OCI-LY1 (cell line): ENCODE measurements around the gene OIT3.

ENCODE experiments used
- H2AFZ ChIP-seq: fragments of 200-600 bp; sonication (generic), shearing (Covaris generic); 2 replicates; pipeline ENCODE4 v1.6.0; 2014; ENCODE audit warnings: antibody characterized with exemption, mild to moderate bottlenecking, low read length
- H3F3A ChIP-seq: fragments of 200-600 bp; sonication (generic), shearing (Covaris generic); 2 replicates; pipeline ENCODE4 v1.6.0; 2014; ENCODE audit warnings: mild to moderate bottlenecking, antibody characterized with exemption, low read length, moderate library complexity; ENCODE audit not compliant: insufficient read depth
- H3K27ac ChIP-seq: fragments of 200-600 bp; sonication (generic); 2 replicates; pipeline ENCODE4 v1.5.1; 2014; ENCODE audit warnings: low read length, mixed run types, mild to moderate bottlenecking, low read depth; ENCODE audit not compliant: poor library complexity, severe bottlenecking
- H3K27me3 ChIP-seq: fragments of 200-600 bp; sonication (generic); 2 replicates; pipeline ENCODE4 v1.6.0; 2014; ENCODE audit warnings: antibody characterized with exemption, mild to moderate bottlenecking, low read length, moderate library complexity; ENCODE audit not compliant: insufficient read depth
- H3K36me3 ChIP-seq: fragments of 200-600 bp; sonication (generic); 2 replicates; pipeline ENCODE4 v1.6.1; 2014; ENCODE audit warnings: mild to moderate bottlenecking, antibody characterized with exemption, low read length, moderate library complexity, mixed read lengths; ENCODE audit not compliant: insufficient read depth
- H3K4me1 ChIP-seq: fragments of 200-600 bp; sonication (generic); 2 replicates; pipeline ENCODE4 v1.5.1; 2014; ENCODE audit warnings: mild to moderate bottlenecking, low read length, moderate library complexity; ENCODE audit not compliant: insufficient read depth, severe bottlenecking
- H3K4me2 ChIP-seq: fragments of 200-600 bp; sonication (generic), shearing (Covaris generic); 2 replicates; pipeline ENCODE4 v1.6.1; 2014; ENCODE audit warnings: low read length
- H3K4me3 ChIP-seq: fragments of 200-600 bp; sonication (generic); 2 replicates; pipeline ENCODE4 v1.5.1; 2014; ENCODE audit warnings: low read length, low read depth, mild to moderate bottlenecking, mixed read lengths; ENCODE audit not compliant: poor library complexity, severe bottlenecking
- H3K79me2 ChIP-seq: fragments of 200-600 bp; shearing (Covaris generic); 2 replicates; pipeline ENCODE4 v1.6.1; 2016; ENCODE audit warnings: mixed run types, low read length, mixed read lengths; ENCODE audit not compliant: insufficient read depth
- H3K9ac ChIP-seq: fragments of 200-600 bp; sonication (generic), shearing (Covaris generic); 2 replicates; pipeline ENCODE4 v1.6.1; 2014; ENCODE audit warnings: mild to moderate bottlenecking, low read length, mixed read lengths
- H3K9me2 ChIP-seq: fragments of 200-600 bp; sonication (generic), shearing (Covaris generic); 2 replicates; pipeline ENCODE4 v1.6.1; 2014; ENCODE audit warnings: low read depth, mild to moderate bottlenecking, low read length, mixed read lengths
- H3K9me3 ChIP-seq: fragments of 200-600 bp; shearing (Covaris generic); 2 replicates; pipeline ENCODE4 v1.6.1; 2014; ENCODE audit warnings: low read length, mixed read lengths
- H4K20me1 ChIP-seq: fragments of 200-600 bp; sonication (generic), shearing (Covaris generic); 2 replicates; pipeline ENCODE4 v1.6.0; 2016; ENCODE audit warnings: mild to moderate bottlenecking, low read length; ENCODE audit not compliant: insufficient read depth
- EZH2 ChIP-seq: fragments of 200-600 bp; sonication (generic), shearing (Covaris generic); IDR thresholded peaks from 2 replicates; pipeline ENCODE4 v1.8.0; 2017; ENCODE audit warnings: borderline replicate concordance, mixed run types, mild to moderate bottlenecking, antibody characterized with exemption, low read length, moderate library complexity, mixed read lengths
- TF ChIP-seq, protein P1 (sequence below): fragments of 200-600 bp; sonication (generic), shearing (Covaris generic); IDR thresholded peaks from 2 replicates; pipeline ENCODE4 v1.5.1; 2017; ENCODE audit warnings: mild to moderate bottlenecking, antibody characterized with exemption, low read length, moderate library complexity, mixed read lengths

The OIT3 gene

DNA sequence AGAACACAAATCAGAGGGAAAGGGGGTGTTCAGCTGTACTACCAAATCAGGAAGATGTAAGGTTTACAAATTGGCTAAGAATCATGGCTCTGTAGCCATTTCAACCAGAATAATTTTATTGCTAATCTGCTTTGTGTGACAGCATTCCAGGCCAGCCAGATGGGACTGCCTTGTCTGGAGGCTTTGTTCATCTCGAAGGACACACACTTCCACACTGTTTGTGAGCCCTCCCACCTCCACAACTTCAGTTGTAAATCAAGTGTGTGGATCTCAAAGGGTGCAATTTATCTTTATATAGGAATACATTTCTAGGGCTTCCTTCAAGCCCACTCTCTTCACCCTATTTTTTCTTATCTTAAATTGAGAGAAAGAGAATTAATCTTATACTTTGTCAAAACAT is 6.9 kb upstream of the OIT3 start:
- no peaks in the 10 kb centered on the region for H4K20me1 ChIP-seq
- H3K4me1 ChIP-seq = no peaks in the 10 kb centered on the region
- no peak overlapping the region for H3K27ac ChIP-seq
- no peaks in the 10 kb centered on the region for H3F3A ChIP-seq
- no peak overlapping the region for H2AFZ ChIP-seq
- peaks cover 19% of the 10 kb centered on the region; the same call in 1 of the 2 replicates for H3K36me3 ChIP-seq
- no peak for TF ChIP-seq EZH2
- TF ChIP-seq, protein P1, sequence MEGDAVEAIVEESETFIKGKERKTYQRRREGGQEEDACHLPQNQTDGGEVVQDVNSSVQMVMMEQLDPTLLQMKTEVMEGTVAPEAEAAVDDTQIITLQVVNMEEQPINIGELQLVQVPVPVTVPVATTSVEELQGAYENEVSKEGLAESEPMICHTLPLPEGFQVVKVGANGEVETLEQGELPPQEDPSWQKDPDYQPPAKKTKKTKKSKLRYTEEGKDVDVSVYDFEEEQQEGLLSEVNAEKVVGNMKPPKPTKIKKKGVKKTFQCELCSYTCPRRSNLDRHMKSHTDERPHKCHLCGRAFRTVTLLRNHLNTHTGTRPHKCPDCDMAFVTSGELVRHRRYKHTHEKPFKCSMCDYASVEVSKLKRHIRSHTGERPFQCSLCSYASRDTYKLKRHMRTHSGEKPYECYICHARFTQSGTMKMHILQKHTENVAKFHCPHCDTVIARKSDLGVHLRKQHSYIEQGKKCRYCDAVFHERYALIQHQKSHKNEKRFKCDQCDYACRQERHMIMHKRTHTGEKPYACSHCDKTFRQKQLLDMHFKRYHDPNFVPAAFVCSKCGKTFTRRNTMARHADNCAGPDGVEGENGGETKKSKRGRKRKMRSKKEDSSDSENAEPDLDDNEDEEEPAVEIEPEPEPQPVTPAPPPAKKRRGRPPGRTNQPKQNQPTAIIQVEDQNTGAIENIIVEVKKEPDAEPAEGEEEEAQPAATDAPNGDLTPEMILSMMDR = no peak
- H3K9me3 ChIP-seq = no peaks in the 10 kb centered on the region
- no peaks in the 10 kb centered on the region for H3K9me2 ChIP-seq
- H3K79me2 ChIP-seq = no peaks in the 10 kb centered on the region
- H3K4me2 ChIP-seq = no peak overlapping the region
- no peaks in the 10 kb centered on the region for H3K27me3 ChIP-seq
- H3K4me3 ChIP-seq = no peak overlapping the region
- no peak overlapping the region for H3K9ac ChIP-seq

- Histone ChIP-seq H3K27ac (no peak overlapping the region), H3F3A (no peaks in the 10 kb centered on the region), H3K36me3 (peaks cover 19% of the 10 kb centered on the region; the same call in 1 of the 2 replicates), H2AFZ (no peak overlapping the region), H4K20me1 (no peaks in the 10 kb centered on the region), H3K9me3 (no peaks in the 10 kb centered on the region), H3K79me2 (no peaks in the 10 kb centered on the region), H3K4me3 (no peak overlapping the region), H3K4me2 (no peak overlapping the region), H3K9me2 (no peaks in the 10 kb centered on the region), H3K27me3 (no peaks in the 10 kb centered on the region), H3K4me1 (no peaks in the 10 kb centered on the region), H3K9ac (no peak overlapping the region)
- TF ChIP-seq, protein P1 = no peak
- TF ChIP-seq EZH2 = no peak
Observed at GRCh38 chr10:72887043-72887442, 6.5 kb upstream of the OIT3 start.

DNA sequence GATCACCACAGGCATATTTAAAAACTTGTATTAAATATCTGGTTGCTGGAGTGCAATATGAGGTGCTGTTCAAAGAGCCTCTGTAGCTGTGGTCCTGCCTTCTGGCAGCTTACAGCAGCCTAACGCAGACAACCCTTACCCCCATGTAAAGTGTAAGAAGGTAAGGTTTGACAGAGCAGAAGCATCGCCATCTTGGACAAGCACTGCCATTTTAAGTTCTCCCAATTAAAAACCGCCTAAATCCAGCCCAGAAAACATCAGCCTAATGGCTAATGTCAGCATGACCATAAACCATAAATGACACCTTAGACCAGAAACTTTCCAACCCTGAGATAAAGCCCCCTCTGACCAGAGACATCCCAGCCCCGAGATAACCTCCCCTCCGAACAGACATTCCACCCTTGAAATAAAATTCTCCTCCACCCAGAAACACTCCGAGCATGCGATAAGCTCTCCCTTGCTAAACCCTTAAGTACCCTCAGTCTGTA is 5.3 kb upstream of the OIT3 start:
- Histone ChIP-seq H3K9ac (no peak overlapping the region), H3K4me3 (no peak overlapping the region), H3K27me3 (no peaks in the 10 kb centered on the region), H3K27ac (no peak overlapping the region), H3F3A (no peaks in the 10 kb centered on the region), H3K4me1 (no peaks in the 10 kb centered on the region), H3K9me3 (no peaks in the 10 kb centered on the region), H3K36me3 (peaks cover 19% of the 10 kb centered on the region; the same call in 1 of the 2 replicates), H3K4me2 (no peak overlapping the region), H2AFZ (no peak overlapping the region), H3K9me2 (no peaks in the 10 kb centered on the region), H3K79me2 (no peaks in the 10 kb centered on the region), H4K20me1 (no peaks in the 10 kb centered on the region)
- TF ChIP-seq EZH2 = no peak
- TF ChIP-seq, protein P1 = no peak
